ENCODE results near the gene IRF2BPL.

Gene IRF2BPL

GRCh38 chr14:76981670-76982069 lies 46.8 kb downstream of the IRF2BPL start:
- FAIRE-seq (no peak), DNase-seq (ENCODE audit: insufficient read length, low spot score) (no peak)
- TF ChIP-seq CTCF (IDR thresholded peaks at IDR 0.05; ENCODE audit: insufficient read depth, missing control alignments), result no peak

GRCh38 chr14:76977793-76978720 lies 50.5 kb downstream of the IRF2BPL start:
- no peak for DNase-seq (ENCODE audit: insufficient read length, low spot score)
- FAIRE-seq, result no peak
- TF ChIP-seq CTCF (IDR thresholded peaks at IDR 0.05; ENCODE audit: insufficient read depth, missing control alignments), result no peak

DNA sequence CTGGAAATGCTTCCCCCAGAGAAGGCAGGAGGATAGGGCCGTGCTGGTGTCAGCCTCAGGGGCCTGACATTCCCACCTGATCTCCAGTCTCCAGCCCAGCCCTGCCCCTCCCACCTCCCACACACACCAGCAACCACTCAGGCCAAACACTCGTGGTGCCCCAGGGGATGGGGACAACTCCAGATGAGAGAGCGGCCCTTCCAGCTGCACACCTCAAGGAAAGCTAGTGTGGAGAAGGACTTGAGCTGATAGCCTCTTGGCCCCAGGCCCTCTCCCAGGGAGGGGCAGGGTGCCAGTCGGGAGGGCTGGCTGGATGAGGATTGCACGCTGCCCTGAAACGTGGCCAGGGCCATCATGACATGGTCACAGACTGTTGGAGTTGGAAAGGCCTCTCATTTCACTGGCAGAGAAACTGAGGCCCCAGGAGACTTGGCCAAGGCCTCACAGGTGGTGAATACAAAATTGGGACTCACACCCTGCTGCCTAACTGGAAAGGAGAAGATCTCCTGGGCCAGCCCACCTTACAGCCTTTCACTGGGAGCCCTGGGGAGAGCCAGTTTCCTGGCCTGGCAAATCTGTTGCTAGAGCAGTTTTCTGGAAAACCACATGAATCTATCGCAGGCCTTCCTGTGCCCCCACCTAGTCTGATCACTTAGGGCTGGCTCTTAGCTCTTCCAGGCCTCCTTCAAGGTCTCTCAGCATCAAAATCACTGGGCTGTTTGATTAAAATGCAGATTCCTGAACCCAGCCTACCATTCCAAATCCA lies 52.1 kb downstream of the IRF2BPL start:
- FAIRE-seq (no peak), DNase-seq (ENCODE audit: insufficient read length, low spot score) (no peak)
- no peak for TF ChIP-seq CTCF (IDR thresholded peaks at IDR 0.05; ENCODE audit: insufficient read depth, missing control alignments)

DNA sequence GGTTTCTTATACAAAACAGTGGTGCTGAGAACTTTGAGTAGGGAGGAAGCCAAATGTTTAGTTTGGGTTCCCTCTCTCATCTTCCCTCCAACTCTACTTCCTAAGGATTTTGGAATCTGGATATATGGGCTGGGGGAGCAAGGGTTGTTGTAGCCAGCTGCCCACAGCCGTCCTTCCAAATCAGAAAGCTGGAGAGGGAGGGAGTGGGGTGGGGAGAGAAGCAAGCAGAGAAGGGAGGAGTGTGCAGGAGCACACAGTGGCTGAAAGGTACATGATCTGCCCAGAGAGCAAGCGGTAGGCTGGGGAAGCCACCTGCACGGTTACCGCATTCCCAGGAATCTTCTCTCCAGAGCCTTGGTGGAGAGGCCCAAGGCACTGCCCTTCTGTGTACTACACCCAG lies 52.7 kb downstream of the IRF2BPL start:
- no peak for TF ChIP-seq CTCF (IDR thresholded peaks at IDR 0.05; ENCODE audit: insufficient read depth, missing control alignments)
- DNase-seq (ENCODE audit: insufficient read length, low spot score) (no peak), FAIRE-seq (no peak)

DNA sequence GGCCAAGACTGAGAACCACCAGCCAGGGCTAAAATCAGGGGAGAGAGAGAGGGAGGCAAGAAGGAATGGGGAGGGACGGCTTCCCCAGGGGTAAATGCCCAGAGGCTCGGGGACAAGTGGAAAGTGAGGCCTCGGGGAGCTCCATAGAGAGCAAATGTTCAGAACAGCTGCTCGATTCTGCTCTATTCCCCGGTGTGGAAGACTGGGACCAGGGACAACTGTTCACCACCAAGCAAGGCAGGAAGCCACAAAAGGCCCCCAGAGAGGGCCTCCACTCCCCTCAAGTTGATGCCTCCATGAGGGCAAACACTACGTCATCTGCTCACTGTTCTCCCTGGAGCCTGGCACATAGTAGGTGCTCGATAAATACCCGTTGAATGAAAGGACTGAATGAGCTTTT lies 53.5 kb downstream of the IRF2BPL start:
- FAIRE-seq (no peak), DNase-seq (ENCODE audit: insufficient read length, low spot score) (no peak)
- no peak for TF ChIP-seq CTCF (IDR thresholded peaks at IDR 0.05; ENCODE audit: insufficient read depth, missing control alignments)

Data from D721Med (cell line).